Measurements from ENCODE around the gene MAP2K1.

MAP2K1 gene

GRCh38 chr15:66489179-66489791 lies 102.6 kb downstream of the MAP2K1 start:
- Histone ChIP-seq H3K27ac (ENCODE audit: low read depth, low read length) (no peak overlapping the region), H3K9me2 (replicated peaks; ENCODE audit: control insufficient read depth, low read length) (no peaks in the 10 kb centered on the region), H3K36me3 (ENCODE audit: control insufficient read depth, low read length) (peaks cover 98% of the 10 kb centered on the region), H3K4me2 (ENCODE audit: low read length) (no peak overlapping the region), H3F3A (ENCODE audit: control insufficient read depth, insufficient read depth) (peaks cover 45% of the 10 kb centered on the region), H3K4me3 (ENCODE audit: low read length) (no peak overlapping the region), H3K4me1 (ENCODE audit: control insufficient read depth, low read length) (no peaks in the 10 kb centered on the region), H3K27me3 (ENCODE audit: control insufficient read depth, low read length) (no peaks in the 10 kb centered on the region), H3K9me3 (ENCODE audit: control insufficient read depth, insufficient read depth, low read length) (no peaks in the 10 kb centered on the region), H3K79me2 (ENCODE audit: control insufficient read depth, low read length) (peaks cover 8% of the 10 kb centered on the region), H4K20me1 (ENCODE audit: control insufficient read depth, insufficient read depth, low read depth, low read length) (no peaks in the 10 kb centered on the region)
- TF ChIP-seq CTCF (IDR thresholded peaks at IDR 0.05; ENCODE audit: low read depth, low read length, poor library complexity, severe bottlenecking) = no peak
- no peak for TF ChIP-seq EZH2phosphoT487 (IDR thresholded peaks at IDR 0.05; ENCODE audit: borderline replicate concordance, low read length)

DNA sequence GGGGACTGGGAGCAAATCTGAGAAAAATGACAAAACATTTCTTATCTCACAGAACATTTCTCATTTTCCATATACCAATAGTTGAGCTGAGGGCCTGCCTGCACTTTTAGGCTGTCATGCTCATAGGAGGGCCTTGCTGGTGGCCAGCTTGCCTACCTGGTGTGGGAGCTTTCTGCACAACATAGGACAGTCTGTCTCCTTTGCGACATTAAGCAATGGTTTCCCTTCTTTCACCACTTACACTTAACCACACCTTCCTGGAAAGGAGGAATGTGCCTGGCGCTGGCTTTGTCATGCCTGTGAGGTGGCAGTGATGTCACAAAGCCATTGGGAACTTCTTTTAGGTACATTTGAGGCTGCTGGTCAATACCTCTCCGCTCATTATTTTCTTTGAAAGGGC lies 105.1 kb downstream of the MAP2K1 start:
- TF ChIP-seq EZH2phosphoT487 (IDR thresholded peaks at IDR 0.05; ENCODE audit: borderline replicate concordance, low read length) (no peak), CTCF (IDR thresholded peaks at IDR 0.05; ENCODE audit: low read depth, low read length, poor library complexity, severe bottlenecking) (no peak)
- Histone ChIP-seq H4K20me1 (ENCODE audit: control insufficient read depth, insufficient read depth, low read depth, low read length) (no peaks in the 10 kb centered on the region), H3K27ac (ENCODE audit: low read depth, low read length) (no peak overlapping the region), H3K4me3 (ENCODE audit: low read length) (no peak overlapping the region), H3K36me3 (ENCODE audit: control insufficient read depth, low read length) (peaks cover 98% of the 10 kb centered on the region), H3K4me2 (ENCODE audit: low read length) (no peak overlapping the region), H3F3A (ENCODE audit: control insufficient read depth, insufficient read depth) (peaks cover 51% of the 10 kb centered on the region), H3K4me1 (ENCODE audit: control insufficient read depth, low read length) (peaks cover 10% of the 10 kb centered on the region), H3K79me2 (ENCODE audit: control insufficient read depth, low read length) (peaks cover 30% of the 10 kb centered on the region), H3K9me3 (ENCODE audit: control insufficient read depth, insufficient read depth, low read length) (no peaks in the 10 kb centered on the region), H3K27me3 (ENCODE audit: control insufficient read depth, low read length) (no peaks in the 10 kb centered on the region), H3K9me2 (replicated peaks; ENCODE audit: control insufficient read depth, low read length) (no peaks in the 10 kb centered on the region)

GRCh38 chr15:66494262-66494661 lies 107.5 kb downstream of the MAP2K1 start:
- Histone ChIP-seq H3F3A (ENCODE audit: control insufficient read depth, insufficient read depth) (peaks cover 59% of the 10 kb centered on the region), H3K9me3 (ENCODE audit: control insufficient read depth, insufficient read depth, low read length) (no peaks in the 10 kb centered on the region), H3K79me2 (ENCODE audit: control insufficient read depth, low read length) (peaks cover 37% of the 10 kb centered on the region), H3K36me3 (ENCODE audit: control insufficient read depth, low read length) (peaks cover 97% of the 10 kb centered on the region), H3K27ac (ENCODE audit: low read depth, low read length) (no peak overlapping the region), H3K4me2 (ENCODE audit: low read length) (no peak overlapping the region), H3K4me1 (ENCODE audit: control insufficient read depth, low read length) (peaks cover 24% of the 10 kb centered on the region), H3K9me2 (replicated peaks; ENCODE audit: control insufficient read depth, low read length) (no peaks in the 10 kb centered on the region), H3K4me3 (ENCODE audit: low read length) (no peak overlapping the region), H4K20me1 (ENCODE audit: control insufficient read depth, insufficient read depth, low read depth, low read length) (no peaks in the 10 kb centered on the region; the same call in 1 of the 2 replicates), H3K27me3 (ENCODE audit: control insufficient read depth, low read length) (no peaks in the 10 kb centered on the region)
- TF ChIP-seq EZH2phosphoT487 (IDR thresholded peaks at IDR 0.05; ENCODE audit: borderline replicate concordance, low read length) = no peak
- no peak for TF ChIP-seq CTCF (IDR thresholded peaks at IDR 0.05; ENCODE audit: low read depth, low read length, poor library complexity, severe bottlenecking)
